ENCODE measurements around the gene MARCKS. TPM values are rescaled to one million over a fixed set of nuclear protein-coding genes. Genes with fewer than 3 reads are reported as not detected.
A peak's percentile ranks its signal among the peaks of the same experiment; 100 is the strongest.

Gene MARCKS
- polyA plus RNA-seq, 1 donor (not counting 4 experiments of a cell fraction or from before 2014, with no cell fraction given), result 50.8 TPM

GRCh38 chr6:113876695-113877094 lies 19.6 kb downstream of the MARCKS start:
- TF ChIP-seq, protein P1, sequence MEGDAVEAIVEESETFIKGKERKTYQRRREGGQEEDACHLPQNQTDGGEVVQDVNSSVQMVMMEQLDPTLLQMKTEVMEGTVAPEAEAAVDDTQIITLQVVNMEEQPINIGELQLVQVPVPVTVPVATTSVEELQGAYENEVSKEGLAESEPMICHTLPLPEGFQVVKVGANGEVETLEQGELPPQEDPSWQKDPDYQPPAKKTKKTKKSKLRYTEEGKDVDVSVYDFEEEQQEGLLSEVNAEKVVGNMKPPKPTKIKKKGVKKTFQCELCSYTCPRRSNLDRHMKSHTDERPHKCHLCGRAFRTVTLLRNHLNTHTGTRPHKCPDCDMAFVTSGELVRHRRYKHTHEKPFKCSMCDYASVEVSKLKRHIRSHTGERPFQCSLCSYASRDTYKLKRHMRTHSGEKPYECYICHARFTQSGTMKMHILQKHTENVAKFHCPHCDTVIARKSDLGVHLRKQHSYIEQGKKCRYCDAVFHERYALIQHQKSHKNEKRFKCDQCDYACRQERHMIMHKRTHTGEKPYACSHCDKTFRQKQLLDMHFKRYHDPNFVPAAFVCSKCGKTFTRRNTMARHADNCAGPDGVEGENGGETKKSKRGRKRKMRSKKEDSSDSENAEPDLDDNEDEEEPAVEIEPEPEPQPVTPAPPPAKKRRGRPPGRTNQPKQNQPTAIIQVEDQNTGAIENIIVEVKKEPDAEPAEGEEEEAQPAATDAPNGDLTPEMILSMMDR (optimal IDR thresholded peaks at IDR 0.05 in 1 of 3, IDR thresholded peaks at IDR 0.05 in 1 of 3, conservative IDR thresholded peaks at IDR 0.05 in 1 of 3; ENCODE audit: extremely low read depth in 1 of 3, insufficient read depth in 2 of 3, low read length in 3 of 3), result no peak
- TF ChIP-seq EZH2 (IDR thresholded peaks at IDR 0.05; ENCODE audit: low read length), result no peak
- no peak overlapping the region for H3K9ac ChIP-seq (ENCODE audit: control insufficient read depth, extremely low read depth, insufficient read depth, low read length)
- dilution Hi-C loops (cut with MboI; ENCODE audit: extremely low pct_ligation_motif_present, low sequenced_read_pairs), result loop anchor here (25.0 kb wide), 1 partner anchor 1089 kb away; no protein-coding TSS in a partner anchor
- DNase-seq (ENCODE audit: low read depth, low spot score) (no peak), FAIRE-seq (no peak)
- H3K9me1 ChIP-seq (ENCODE audit: control insufficient read depth, extremely low read depth, insufficient read depth, low read length), result no peaks in the 10 kb centered on the region
- no peaks in the 10 kb centered on the region for H3K9me3 ChIP-seq (ENCODE audit: control insufficient read depth, low read depth, low read length)
- no peaks in the 10 kb centered on the region for H3K36me3 ChIP-seq (ENCODE audit: control insufficient read depth in 2 of 2, extremely low read depth in 1 of 2, insufficient read depth in 2 of 2, low read length in 2 of 2)
- H4K20me1 ChIP-seq (ENCODE audit: control insufficient read depth, extremely low read depth, insufficient read depth, low read length), result no peaks in the 10 kb centered on the region
- H3K4me3 ChIP-seq (ENCODE audit: control insufficient read depth in 2 of 3, extremely low read depth in 1 of 3, insufficient read depth in 2 of 3, low read depth in 1 of 3, low read length in 3 of 3), result no peak overlapping the region
- no peaks in the 10 kb centered on the region for H3K79me2 ChIP-seq (ENCODE audit: control insufficient read depth, insufficient read depth, low read length)
- H3K4me1 ChIP-seq (ENCODE audit: control insufficient read depth, extremely low read depth, insufficient read depth, low read length), result peaks cover 5% of the 10 kb centered on the region
- H3K4me2 ChIP-seq (ENCODE audit: control insufficient read depth, extremely low read depth, insufficient read depth, low read depth, low read length), result no peak overlapping the region
- H2AFZ ChIP-seq (ENCODE audit: control insufficient read depth, low read length), result no peak overlapping the region
- H3K27me3 ChIP-seq (ENCODE audit: control insufficient read depth, extremely low read depth, insufficient read depth, low read length), result no peaks in the 10 kb centered on the region
- no peak overlapping the region for H3K27ac ChIP-seq (ENCODE audit: control insufficient read depth, insufficient read depth, low read length)

DNA sequence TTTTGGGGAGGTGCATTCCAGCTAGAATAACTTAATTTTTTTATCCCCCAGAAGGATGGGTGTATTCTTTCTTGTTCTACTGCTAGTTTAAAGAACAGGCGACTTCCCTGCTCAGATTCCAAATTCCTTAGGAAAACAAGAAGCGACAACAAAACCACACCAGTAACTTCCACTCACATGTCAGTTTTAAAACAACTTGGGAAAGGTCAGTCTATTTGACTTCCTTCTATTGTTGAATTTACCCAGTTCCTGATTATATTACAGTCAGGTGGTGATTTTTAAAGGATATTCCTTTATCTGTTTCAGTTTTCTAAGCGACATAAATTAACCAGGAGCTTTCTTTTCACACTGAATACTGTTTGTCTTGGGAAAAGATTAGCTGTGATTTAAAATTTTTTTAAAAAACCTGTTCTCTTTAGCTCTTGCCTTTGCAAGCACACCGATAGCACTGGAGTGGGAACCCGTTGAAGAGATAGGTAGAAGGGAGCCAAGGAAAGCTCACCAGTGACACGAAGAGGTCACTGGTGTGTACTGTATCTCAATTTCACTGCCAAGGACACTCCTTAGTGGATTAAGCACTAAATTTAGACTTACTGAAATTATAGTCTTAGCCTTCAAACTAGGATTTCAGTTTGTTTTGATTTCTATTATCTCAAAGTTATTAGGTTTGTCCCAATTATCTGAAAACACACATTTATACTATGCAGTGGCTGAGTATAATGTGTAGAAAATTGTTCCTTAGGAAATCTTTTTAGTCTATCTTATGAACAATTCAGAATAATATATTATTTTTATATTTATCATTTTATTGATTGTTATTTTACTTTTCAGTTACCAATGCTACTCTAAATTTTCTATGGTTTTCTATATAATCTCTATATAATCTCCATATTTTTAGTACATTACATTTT lies 22.3 kb downstream of the MARCKS start:
- Histone ChIP-seq H3K9ac (ENCODE audit: control insufficient read depth, extremely low read depth, insufficient read depth, low read length) (no peak overlapping the region), H3K27me3 (ENCODE audit: control insufficient read depth, extremely low read depth, insufficient read depth, low read length) (no peaks in the 10 kb centered on the region), H3K4me1 (ENCODE audit: control insufficient read depth, extremely low read depth, insufficient read depth, low read length) (peaks cover 5% of the 10 kb centered on the region), H3K9me3 (ENCODE audit: control insufficient read depth, low read depth, low read length) (no peaks in the 10 kb centered on the region), H3K27ac (ENCODE audit: control insufficient read depth, insufficient read depth, low read length) (no peak overlapping the region), H3K9me1 (ENCODE audit: control insufficient read depth, extremely low read depth, insufficient read depth, low read length) (no peaks in the 10 kb centered on the region), H2AFZ (ENCODE audit: control insufficient read depth, low read length) (no peak overlapping the region), H3K4me3 (ENCODE audit: control insufficient read depth in 2 of 3, extremely low read depth in 1 of 3, insufficient read depth in 2 of 3, low read depth in 1 of 3, low read length in 3 of 3) (no peak overlapping the region), H3K79me2 (ENCODE audit: control insufficient read depth, insufficient read depth, low read length) (no peaks in the 10 kb centered on the region), H3K4me2 (ENCODE audit: control insufficient read depth, extremely low read depth, insufficient read depth, low read depth, low read length) (no peak overlapping the region), H4K20me1 (ENCODE audit: control insufficient read depth, extremely low read depth, insufficient read depth, low read length) (no peaks in the 10 kb centered on the region), H3K36me3 (ENCODE audit: control insufficient read depth in 2 of 2, extremely low read depth in 1 of 2, insufficient read depth in 2 of 2, low read length in 2 of 2) (no peaks in the 10 kb centered on the region)
- DNase-seq (ENCODE audit: low read depth, low spot score), result no peak
- peak; percentile 87 for FAIRE-seq
- dilution Hi-C loops (cut with MboI; ENCODE audit: extremely low pct_ligation_motif_present, low sequenced_read_pairs), result loop anchor here (25.0 kb wide), 1 partner anchor 1092 kb away; no protein-coding TSS in a partner anchor
- TF ChIP-seq EZH2 (IDR thresholded peaks at IDR 0.05; ENCODE audit: low read length), result no peak
- TF ChIP-seq, protein P1 (optimal IDR thresholded peaks at IDR 0.05 in 1 of 3, IDR thresholded peaks at IDR 0.05 in 1 of 3, conservative IDR thresholded peaks at IDR 0.05 in 1 of 3; ENCODE audit: extremely low read depth in 1 of 3, insufficient read depth in 2 of 3, low read length in 3 of 3), result peak; percentile 78 to 89 (median 78)

All from keratinocyte (primary cell).